Mesothelial cell of epicardium (in vitro differentiated cells): ENCODE data around the gene KCNK15. TPM values are rescaled to one million over a fixed set of nuclear protein-coding genes. Genes with fewer than 3 reads are reported as not detected.

ENCODE experiments used
- DNase-seq, 2 experiments: peaks; one replicate each; pipeline ENCODE4 v3.0.0; 2021; ENCODE audit warnings: low spot score in 2 of 2; ENCODE audit not compliant: unreplicated experiment in 2 of 2
- H3K27ac Mint-ChIP-seq: 2 replicates; pipeline ENCODE4 v1.8.0; 2021; ENCODE audit warnings: mixed read lengths
- H3K27me3 Mint-ChIP-seq: 2 replicates; pipeline ENCODE4 v1.8.0; 2021; ENCODE audit warnings: low read depth, mixed read lengths
- H3K36me3 Mint-ChIP-seq: 2 replicates; pipeline ENCODE4 v1.8.0; 2021; ENCODE audit warnings: mixed read lengths
- H3K4me1 Mint-ChIP-seq: 2 replicates; pipeline ENCODE4 v1.8.0; 2021; ENCODE audit warnings: mixed read lengths
- H3K4me3 Mint-ChIP-seq: 2 replicates; pipeline ENCODE4 v1.8.0; 2021; ENCODE audit warnings: mild to moderate bottlenecking, moderate library complexity, mixed read lengths
- H3K9me3 Mint-ChIP-seq: 2 replicates; pipeline ENCODE4 v1.8.0; 2021; ENCODE audit warnings: mixed read lengths
- total RNA-seq: library from RNA; stranded (reverse); gene quantifications from 3 replicates; pipeline ENCODE4 v1.2.1, GENCODE V29; 2021
- TF ChIP-seq, protein P1 (sequence below): fragments of 200-600 bp; sonication (generic); IDR thresholded peaks from one replicate; pipeline ENCODE4 v1.5.0; 2021; ENCODE audit warnings: antibody characterized with exemption; ENCODE audit not compliant: unreplicated experiment

The KCNK15 gene
- total RNA-seq, 1 donor from 2014 or later = 0.27 TPM

DNA sequence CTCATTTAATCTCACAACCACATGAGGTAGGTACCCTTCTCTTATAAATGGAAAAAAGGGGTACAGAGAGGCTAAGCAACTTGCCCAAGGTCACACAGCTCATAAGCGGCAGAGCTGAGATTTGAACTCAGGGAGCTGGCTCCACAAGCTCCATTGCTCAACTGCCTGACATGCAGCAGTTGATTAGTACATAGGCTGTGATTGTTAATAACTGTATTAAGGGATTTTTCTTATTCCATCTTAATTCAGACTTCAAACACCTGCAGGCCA, 23.9 kb upstream of the KCNK15 start:
- Mint-ChIP-seq H3K27ac (no peak overlapping the region), H3K9me3 (no peaks in the 10 kb centered on the region), H3K27me3 (no peaks in the 10 kb centered on the region), H3K4me1 (no peaks in the 10 kb centered on the region), H3K4me3 (no peak overlapping the region), H3K36me3 (no peaks in the 10 kb centered on the region)
- no peak for DNase-seq
- TF ChIP-seq, protein P1, sequence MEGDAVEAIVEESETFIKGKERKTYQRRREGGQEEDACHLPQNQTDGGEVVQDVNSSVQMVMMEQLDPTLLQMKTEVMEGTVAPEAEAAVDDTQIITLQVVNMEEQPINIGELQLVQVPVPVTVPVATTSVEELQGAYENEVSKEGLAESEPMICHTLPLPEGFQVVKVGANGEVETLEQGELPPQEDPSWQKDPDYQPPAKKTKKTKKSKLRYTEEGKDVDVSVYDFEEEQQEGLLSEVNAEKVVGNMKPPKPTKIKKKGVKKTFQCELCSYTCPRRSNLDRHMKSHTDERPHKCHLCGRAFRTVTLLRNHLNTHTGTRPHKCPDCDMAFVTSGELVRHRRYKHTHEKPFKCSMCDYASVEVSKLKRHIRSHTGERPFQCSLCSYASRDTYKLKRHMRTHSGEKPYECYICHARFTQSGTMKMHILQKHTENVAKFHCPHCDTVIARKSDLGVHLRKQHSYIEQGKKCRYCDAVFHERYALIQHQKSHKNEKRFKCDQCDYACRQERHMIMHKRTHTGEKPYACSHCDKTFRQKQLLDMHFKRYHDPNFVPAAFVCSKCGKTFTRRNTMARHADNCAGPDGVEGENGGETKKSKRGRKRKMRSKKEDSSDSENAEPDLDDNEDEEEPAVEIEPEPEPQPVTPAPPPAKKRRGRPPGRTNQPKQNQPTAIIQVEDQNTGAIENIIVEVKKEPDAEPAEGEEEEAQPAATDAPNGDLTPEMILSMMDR = no peak

DNA sequence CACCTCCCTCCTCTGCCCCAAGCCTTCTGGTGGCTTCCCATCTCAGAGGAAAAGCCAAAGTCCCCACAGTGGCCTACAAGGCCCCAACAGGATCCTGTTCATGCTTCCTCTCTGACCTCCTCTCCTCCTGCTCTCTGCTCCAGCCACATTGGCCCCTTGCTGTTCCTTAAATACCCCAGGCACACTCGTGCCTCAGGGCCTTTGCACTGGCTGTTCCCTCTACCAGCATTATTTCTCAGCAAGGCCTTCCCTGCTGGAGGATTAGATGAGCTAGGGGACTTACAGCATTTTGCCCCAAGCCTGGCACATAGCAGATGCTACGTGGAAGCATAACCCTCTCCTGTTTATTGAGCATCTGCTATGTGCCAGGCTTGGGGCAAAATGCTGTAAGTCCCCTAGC, 22.7 kb upstream of the KCNK15 start:
- H3K4me1 Mint-ChIP-seq = no peaks in the 10 kb centered on the region
- H3K27me3 Mint-ChIP-seq = no peaks in the 10 kb centered on the region
- TF ChIP-seq, protein P1 = no peak
- DNase-seq = no peak
- H3K36me3 Mint-ChIP-seq = no peaks in the 10 kb centered on the region
- H3K4me3 Mint-ChIP-seq = no peak overlapping the region
- no peaks in the 10 kb centered on the region for H3K9me3 Mint-ChIP-seq
- H3K27ac Mint-ChIP-seq = no peak overlapping the region

DNA sequence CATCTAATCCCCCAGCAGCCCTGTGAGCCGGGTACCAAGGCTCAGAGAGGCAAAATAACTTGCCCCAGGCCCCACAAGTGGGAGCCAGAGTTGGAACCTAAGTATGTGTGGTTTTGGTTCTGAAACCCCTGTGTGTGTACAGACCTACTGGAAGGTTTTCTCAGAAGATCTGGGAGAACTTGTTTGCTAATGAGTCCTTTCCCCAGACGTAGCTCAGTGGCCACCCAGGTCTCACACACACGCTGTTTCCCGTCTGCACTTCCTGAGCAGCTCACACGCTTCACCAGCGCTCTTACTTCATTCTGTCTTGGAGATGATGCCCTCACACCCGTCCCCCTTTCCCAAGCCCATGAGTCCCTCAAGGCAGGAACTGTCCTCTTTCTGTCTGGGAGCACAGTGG, 22.3 kb upstream of the KCNK15 start:
- Mint-ChIP-seq H3K4me3 (no peak overlapping the region), H3K9me3 (no peaks in the 10 kb centered on the region), H3K4me1 (no peaks in the 10 kb centered on the region), H3K27ac (no peak overlapping the region), H3K36me3 (no peaks in the 10 kb centered on the region), H3K27me3 (no peaks in the 10 kb centered on the region)
- no peak for DNase-seq
- TF ChIP-seq, protein P1 = no peak

DNA sequence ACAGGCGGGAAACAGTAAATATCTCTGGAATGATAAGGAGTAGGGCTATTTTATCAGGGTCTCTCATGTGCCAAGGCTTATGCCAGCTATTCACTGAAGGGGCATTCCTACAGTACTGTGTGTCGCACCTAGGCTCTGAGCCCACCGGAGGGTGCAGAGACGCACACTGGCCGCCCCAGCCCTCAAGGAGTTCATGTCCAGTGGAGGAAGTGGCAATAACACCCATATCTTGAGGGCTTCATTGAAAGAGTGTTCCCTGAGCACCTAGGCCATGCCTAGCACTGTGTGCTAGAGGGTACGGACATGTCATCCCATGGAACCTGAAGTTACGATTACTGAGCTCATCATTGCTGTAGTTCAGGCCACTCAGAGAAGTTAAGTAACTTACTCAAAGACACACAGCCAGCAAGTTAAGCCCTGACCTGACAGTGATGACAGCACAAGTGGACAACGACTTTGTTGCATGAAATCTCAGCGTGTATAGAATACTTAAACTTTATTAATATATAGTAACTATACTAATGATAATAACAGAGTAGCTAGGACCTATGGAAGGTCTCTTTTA, 21.8 kb upstream of the KCNK15 start:
- no peaks in the 10 kb centered on the region for H3K36me3 Mint-ChIP-seq
- no peak for DNase-seq
- TF ChIP-seq, protein P1 = no peak
- H3K27me3 Mint-ChIP-seq = no peaks in the 10 kb centered on the region
- peaks cover 3% of the 10 kb centered on the region for H3K4me1 Mint-ChIP-seq
- H3K9me3 Mint-ChIP-seq = no peaks in the 10 kb centered on the region
- no peak overlapping the region for H3K27ac Mint-ChIP-seq
- no peak overlapping the region for H3K4me3 Mint-ChIP-seq

DNA sequence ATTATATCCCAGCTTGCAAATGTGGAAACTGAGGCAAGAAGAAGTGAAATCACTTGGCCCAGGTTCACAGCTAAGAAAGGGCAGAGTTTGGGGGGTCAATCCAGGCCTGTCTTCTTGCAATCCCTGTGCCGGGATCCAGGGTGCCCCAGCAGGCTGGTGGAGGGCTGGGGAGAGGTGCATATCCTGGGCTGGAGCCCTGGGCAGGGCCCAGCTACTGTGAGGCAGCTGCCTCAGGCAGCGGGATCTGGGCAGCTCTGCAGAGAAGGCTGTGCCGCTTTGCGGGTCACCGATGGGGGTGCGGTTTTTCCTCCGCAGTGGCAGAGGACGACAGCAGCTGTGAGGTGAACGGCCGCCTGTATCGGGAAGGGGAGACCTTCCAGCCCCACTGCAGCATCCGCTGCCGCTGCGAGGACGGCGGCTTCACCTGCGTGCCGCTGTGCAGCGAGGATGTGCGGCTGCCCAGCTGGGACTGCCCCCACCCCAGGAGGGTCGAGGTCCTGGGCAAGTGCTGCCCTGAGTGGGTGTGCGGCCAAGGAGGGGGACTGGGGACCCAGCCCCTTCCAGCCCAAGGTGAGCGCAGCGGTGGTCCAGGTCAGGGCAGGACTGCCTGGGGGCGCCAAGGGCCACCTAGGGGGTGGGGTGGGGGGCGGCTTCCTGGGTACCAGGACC, 21.1 kb upstream of the KCNK15 start:
- H3K27ac Mint-ChIP-seq = no peak overlapping the region
- H3K9me3 Mint-ChIP-seq = no peaks in the 10 kb centered on the region
- DNase-seq = no peak
- H3K27me3 Mint-ChIP-seq = no peaks in the 10 kb centered on the region
- H3K4me1 Mint-ChIP-seq = peaks cover 5% of the 10 kb centered on the region
- H3K4me3 Mint-ChIP-seq = no peak overlapping the region
- TF ChIP-seq, protein P1 = no peak
- H3K36me3 Mint-ChIP-seq = no peaks in the 10 kb centered on the region
